HL-60 (cell line): Measurements from ENCODE around the gene SLC12A7.
"Not testable (repeated sequence)": the region's sequence is repeated elsewhere in the genome, so short reads cannot be mapped to it uniquely, and the experiment has no call there.

Experiments
- POLR2AphosphoS5 ChIP-seq: IDR thresholded peaks from 2 replicates; pipeline ENCODE4 v1.6.1; 2012; ENCODE audit warnings: low read depth
- TF ChIP-seq, protein P1 (sequence below): IDR thresholded peaks from one replicate; pipeline ENCODE4 v1.5.1; 2011; ENCODE audit warnings: low read length, control low read depth, inconsistent platforms; ENCODE audit not compliant: insufficient read depth
- TF ChIP-seq, protein P2 (sequence below): IDR thresholded peaks from 2 replicates; pipeline ENCODE4 v1.6.1; 2012; ENCODE audit warnings: low read depth; ENCODE audit not compliant: insufficient replicate concordance

DNA sequence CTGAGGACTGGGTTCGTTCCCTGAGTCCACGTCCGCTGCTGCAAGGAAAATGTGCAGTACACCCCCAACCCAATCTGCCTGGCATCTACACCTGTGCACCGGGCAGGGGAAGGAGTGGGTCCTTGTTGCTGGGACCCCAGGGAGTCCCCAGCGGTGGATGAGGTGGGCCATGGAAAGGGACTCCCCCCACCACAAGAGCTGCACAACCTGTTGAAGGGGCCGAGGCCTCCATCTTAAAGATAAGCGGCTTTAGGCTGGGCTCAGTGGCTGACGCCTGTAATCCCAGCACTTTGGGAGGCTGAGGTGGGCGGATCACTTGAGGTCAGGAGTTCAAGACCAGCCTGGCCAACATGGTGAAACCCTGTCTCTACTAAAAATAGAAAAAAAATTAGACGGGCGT lies 111.0 kb downstream of the SLC12A7 start:
- TF ChIP-seq, protein P1, sequence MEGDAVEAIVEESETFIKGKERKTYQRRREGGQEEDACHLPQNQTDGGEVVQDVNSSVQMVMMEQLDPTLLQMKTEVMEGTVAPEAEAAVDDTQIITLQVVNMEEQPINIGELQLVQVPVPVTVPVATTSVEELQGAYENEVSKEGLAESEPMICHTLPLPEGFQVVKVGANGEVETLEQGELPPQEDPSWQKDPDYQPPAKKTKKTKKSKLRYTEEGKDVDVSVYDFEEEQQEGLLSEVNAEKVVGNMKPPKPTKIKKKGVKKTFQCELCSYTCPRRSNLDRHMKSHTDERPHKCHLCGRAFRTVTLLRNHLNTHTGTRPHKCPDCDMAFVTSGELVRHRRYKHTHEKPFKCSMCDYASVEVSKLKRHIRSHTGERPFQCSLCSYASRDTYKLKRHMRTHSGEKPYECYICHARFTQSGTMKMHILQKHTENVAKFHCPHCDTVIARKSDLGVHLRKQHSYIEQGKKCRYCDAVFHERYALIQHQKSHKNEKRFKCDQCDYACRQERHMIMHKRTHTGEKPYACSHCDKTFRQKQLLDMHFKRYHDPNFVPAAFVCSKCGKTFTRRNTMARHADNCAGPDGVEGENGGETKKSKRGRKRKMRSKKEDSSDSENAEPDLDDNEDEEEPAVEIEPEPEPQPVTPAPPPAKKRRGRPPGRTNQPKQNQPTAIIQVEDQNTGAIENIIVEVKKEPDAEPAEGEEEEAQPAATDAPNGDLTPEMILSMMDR: not testable (repeated sequence)
- not testable (repeated sequence) for TF ChIP-seq POLR2AphosphoS5
- TF ChIP-seq, protein P2, sequence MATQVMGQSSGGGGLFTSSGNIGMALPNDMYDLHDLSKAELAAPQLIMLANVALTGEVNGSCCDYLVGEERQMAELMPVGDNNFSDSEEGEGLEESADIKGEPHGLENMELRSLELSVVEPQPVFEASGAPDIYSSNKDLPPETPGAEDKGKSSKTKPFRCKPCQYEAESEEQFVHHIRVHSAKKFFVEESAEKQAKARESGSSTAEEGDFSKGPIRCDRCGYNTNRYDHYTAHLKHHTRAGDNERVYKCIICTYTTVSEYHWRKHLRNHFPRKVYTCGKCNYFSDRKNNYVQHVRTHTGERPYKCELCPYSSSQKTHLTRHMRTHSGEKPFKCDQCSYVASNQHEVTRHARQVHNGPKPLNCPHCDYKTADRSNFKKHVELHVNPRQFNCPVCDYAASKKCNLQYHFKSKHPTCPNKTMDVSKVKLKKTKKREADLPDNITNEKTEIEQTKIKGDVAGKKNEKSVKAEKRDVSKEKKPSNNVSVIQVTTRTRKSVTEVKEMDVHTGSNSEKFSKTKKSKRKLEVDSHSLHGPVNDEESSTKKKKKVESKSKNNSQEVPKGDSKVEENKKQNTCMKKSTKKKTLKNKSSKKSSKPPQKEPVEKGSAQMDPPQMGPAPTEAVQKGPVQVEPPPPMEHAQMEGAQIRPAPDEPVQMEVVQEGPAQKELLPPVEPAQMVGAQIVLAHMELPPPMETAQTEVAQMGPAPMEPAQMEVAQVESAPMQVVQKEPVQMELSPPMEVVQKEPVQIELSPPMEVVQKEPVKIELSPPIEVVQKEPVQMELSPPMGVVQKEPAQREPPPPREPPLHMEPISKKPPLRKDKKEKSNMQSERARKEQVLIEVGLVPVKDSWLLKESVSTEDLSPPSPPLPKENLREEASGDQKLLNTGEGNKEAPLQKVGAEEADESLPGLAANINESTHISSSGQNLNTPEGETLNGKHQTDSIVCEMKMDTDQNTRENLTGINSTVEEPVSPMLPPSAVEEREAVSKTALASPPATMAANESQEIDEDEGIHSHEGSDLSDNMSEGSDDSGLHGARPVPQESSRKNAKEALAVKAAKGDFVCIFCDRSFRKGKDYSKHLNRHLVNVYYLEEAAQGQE: not testable (repeated sequence)
